ENCODE measurements around the gene OFD1. TPM values are rescaled to one million over a fixed set of nuclear protein-coding genes. Genes with fewer than 3 reads are reported as not detected.
A peak's percentile ranks its signal among the peaks of the same experiment; 100 is the strongest.

The OFD1 gene, protein sequence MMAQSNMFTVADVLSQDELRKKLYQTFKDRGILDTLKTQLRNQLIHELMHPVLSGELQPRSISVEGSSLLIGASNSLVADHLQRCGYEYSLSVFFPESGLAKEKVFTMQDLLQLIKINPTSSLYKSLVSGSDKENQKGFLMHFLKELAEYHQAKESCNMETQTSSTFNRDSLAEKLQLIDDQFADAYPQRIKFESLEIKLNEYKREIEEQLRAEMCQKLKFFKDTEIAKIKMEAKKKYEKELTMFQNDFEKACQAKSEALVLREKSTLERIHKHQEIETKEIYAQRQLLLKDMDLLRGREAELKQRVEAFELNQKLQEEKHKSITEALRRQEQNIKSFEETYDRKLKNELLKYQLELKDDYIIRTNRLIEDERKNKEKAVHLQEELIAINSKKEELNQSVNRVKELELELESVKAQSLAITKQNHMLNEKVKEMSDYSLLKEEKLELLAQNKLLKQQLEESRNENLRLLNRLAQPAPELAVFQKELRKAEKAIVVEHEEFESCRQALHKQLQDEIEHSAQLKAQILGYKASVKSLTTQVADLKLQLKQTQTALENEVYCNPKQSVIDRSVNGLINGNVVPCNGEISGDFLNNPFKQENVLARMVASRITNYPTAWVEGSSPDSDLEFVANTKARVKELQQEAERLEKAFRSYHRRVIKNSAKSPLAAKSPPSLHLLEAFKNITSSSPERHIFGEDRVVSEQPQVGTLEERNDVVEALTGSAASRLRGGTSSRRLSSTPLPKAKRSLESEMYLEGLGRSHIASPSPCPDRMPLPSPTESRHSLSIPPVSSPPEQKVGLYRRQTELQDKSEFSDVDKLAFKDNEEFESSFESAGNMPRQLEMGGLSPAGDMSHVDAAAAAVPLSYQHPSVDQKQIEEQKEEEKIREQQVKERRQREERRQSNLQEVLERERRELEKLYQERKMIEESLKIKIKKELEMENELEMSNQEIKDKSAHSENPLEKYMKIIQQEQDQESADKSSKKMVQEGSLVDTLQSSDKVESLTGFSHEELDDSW
- total RNA-seq (10 to 100 TPM; 19.1 to 24.4 TPM), polyA plus RNA-seq (ENCODE audit: insufficient read length in 6 of 6) (10 to 100 TPM; 55.1 to 79.1 (median 60.8) TPM)
- long read RNA-seq, donor 1, transcript OFD1-207 (3 exons, 496 nt): major isoform, 6 of 66 reads
- long read RNA-seq, donor 1, partial matches to known transcripts: 59 of 66 reads
- long read RNA-seq, donor 1, other reads (novel, unspliced or antisense): 0 of 66 reads
- long read RNA-seq, donor 2, partial matches to known transcripts: 14 of 17 reads
- long read RNA-seq, donor 2, other reads (novel, unspliced or antisense): 0 of 17 reads
- long read RNA-seq, donor 3, partial matches to known transcripts: 5 of 6 reads
- long read RNA-seq, donor 3, other reads (novel, unspliced or antisense): 0 of 6 reads
- long read RNA-seq, donor 4, partial matches to known transcripts: 7 of 9 reads
- long read RNA-seq, donor 4, other reads (novel, unspliced or antisense): 2 of 9 reads
- long read RNA-seq, donor 5, transcript OFD1-207 (3 exons, 496 nt): major isoform, 5 of 39 reads
- long read RNA-seq, donor 5, partial matches to known transcripts: 31 of 39 reads
- long read RNA-seq, donor 5, other reads (novel, unspliced or antisense): 0 of 39 reads
- long read RNA-seq, donor 6, partial matches to known transcripts: 32 of 32 reads
- long read RNA-seq, donor 6, other reads (novel, unspliced or antisense): 0 of 32 reads
- long read RNA-seq, donor 7: 0 reads
- long read RNA-seq, donor 8, transcript OFD1-207 (3 exons, 496 nt): major isoform, 5 of 22 reads
- long read RNA-seq, donor 8, partial matches to known transcripts: 16 of 22 reads
- long read RNA-seq, donor 8, other reads (novel, unspliced or antisense): 0 of 22 reads
- long read RNA-seq, donor 9: 0 reads
- long read RNA-seq, donor 10, partial matches to known transcripts: 5 of 6 reads
- long read RNA-seq, donor 10, other reads (novel, unspliced or antisense): 1 of 6 reads
- long read RNA-seq, donor 11, partial matches to known transcripts: 13 of 14 reads
- long read RNA-seq, donor 11, other reads (novel, unspliced or antisense): 0 of 14 reads
- long read RNA-seq, donor 12, partial matches to known transcripts: 20 of 23 reads
- long read RNA-seq, donor 12, other reads (novel, unspliced or antisense): 0 of 23 reads

GRCh38 chrX:13734278-13735172 lies at the start of gene OFD1, which contains the start of gene TRAPPC2:
TSS of gene OFD1 (plus strand) at chrX:13734748. CDS start at chrX:13735072, 324 bp downstream.
TSS of gene TRAPPC2 (minus strand) at chrX:13734620. CDS start at chrX:13719963, 14,657 bp downstream.
- Histone ChIP-seq H3K36me3 (no peaks in the 10 kb centered on the region), H3K27me3 (peaks cover 0 to 10% of the 10 kb centered on the region in 2 donors), H3K4me1 (peaks cover 10 to 19% of the 10 kb centered on the region in 2 donors), H3K27ac (peak within 1 kb of the TSS; percentile 91 to 93), H3K9me3 (no peaks in the 10 kb centered on the region), H3K4me3 (peak within 1 kb of the TSS; percentile 59 to 60)
- TF ChIP-seq, protein P1, sequence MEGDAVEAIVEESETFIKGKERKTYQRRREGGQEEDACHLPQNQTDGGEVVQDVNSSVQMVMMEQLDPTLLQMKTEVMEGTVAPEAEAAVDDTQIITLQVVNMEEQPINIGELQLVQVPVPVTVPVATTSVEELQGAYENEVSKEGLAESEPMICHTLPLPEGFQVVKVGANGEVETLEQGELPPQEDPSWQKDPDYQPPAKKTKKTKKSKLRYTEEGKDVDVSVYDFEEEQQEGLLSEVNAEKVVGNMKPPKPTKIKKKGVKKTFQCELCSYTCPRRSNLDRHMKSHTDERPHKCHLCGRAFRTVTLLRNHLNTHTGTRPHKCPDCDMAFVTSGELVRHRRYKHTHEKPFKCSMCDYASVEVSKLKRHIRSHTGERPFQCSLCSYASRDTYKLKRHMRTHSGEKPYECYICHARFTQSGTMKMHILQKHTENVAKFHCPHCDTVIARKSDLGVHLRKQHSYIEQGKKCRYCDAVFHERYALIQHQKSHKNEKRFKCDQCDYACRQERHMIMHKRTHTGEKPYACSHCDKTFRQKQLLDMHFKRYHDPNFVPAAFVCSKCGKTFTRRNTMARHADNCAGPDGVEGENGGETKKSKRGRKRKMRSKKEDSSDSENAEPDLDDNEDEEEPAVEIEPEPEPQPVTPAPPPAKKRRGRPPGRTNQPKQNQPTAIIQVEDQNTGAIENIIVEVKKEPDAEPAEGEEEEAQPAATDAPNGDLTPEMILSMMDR (IDR thresholded peaks at IDR 0.05): no peak
- ATAC-seq: peak; percentile 99
- DNase-seq: peak; percentile 90 to 95 (median 93)
- intact Hi-C loops (cut with DNase I): loop anchor here in 1 of 2 donors (10.0 kb wide), 1 partner anchor 300 kb away; no protein-coding TSS in a partner anchor

DNA sequence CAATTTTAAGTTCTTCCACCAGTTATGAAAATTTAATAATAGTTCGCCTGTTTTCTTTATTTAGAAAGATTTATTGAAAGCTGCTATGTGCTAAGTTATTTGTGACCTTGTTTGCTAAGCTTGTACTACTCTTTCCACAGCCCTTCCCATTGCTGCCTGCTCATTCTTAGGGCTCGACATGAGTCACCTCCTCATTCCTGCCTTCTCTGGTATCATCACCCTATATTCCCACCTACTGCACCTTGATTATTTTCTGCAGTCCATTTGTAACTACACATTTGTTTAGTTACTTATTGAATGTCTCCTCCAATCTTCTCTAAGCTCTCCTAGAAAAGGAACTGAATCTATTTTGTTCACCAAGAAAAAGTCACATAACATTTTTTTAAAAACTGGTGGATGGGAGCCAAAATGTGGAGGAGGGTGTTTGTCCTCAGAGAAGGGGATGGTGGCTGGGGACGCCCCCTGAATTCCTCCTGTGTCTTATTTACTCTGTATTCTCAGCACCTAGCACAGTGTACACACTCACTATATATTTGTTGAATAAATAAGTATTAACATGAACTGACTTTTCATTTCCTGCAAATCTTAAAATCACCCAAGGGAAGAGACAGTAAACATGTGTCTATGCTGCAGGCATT lies 49.3 kb upstream of the OFD1 start:
- ATAC-seq (no peak), DNase-seq (no peak)
- TF ChIP-seq, protein P1 (IDR thresholded peaks at IDR 0.05): no peak
- no peak overlapping the region for H3K27ac ChIP-seq
- intact Hi-C loops (cut with DNase I): no loop called here
- H3K9me3 ChIP-seq: no peaks in the 10 kb centered on the region
- no peaks in the 10 kb centered on the region for H3K36me3 ChIP-seq
- H3K4me1 ChIP-seq: peaks cover 0 to under 1% of the 10 kb centered on the region in 2 donors
- peaks cover 0 to 10% of the 10 kb centered on the region in 2 donors for H3K27me3 ChIP-seq
- H3K4me3 ChIP-seq: no peak overlapping the region

DNA sequence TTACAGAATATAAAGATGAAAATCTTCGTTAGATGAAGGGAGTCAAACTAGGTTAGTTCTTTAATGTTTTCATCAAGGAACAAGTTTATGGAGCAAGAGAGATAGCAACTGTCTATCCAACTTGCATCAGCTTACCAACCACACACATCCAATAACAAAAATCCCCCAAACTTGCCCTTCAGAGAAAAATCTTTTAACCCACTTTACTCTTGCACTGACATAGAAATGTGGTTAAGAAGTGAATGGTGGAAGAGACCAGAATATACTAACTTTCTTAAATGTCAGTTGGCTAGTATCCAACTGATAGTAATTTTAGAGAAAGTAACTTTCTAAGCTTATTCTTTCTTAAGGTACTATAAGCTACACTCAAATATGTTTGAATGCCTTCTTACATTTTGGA lies 47.3 kb upstream of the OFD1 start:
- DNase-seq (no peak), ATAC-seq (no peak)
- Histone ChIP-seq H3K4me1 (peaks cover 0 to 15% of the 10 kb centered on the region in 2 donors), H3K4me3 (no peak overlapping the region), H3K9me3 (no peaks in the 10 kb centered on the region), H3K27ac (no peak overlapping the region), H3K36me3 (no peaks in the 10 kb centered on the region), H3K27me3 (peaks cover 0 to 10% of the 10 kb centered on the region in 2 donors)
- intact Hi-C loops (cut with DNase I): no loop called here
- TF ChIP-seq, protein P1 (IDR thresholded peaks at IDR 0.05): no peak
